RWPE2 (cell line): ENCODE results near the gene MED26.

ENCODE experiments used
- ATAC-seq: fragments of 200-7000 bp; cut with Tn5 transposase; 3 replicates; pipeline ENCODE4 v1.9.1; 2021; ENCODE audit warnings: low read depth
- DNase-seq: peaks from one replicate; pipeline ENCODE4 v3.0.0-alpha.2; 2020; ENCODE audit warnings: low spot score
- H3K27ac ChIP-seq: fragments of 450-650 bp; 2 replicates; pipeline ENCODE4 v1.5.1; 2017; ENCODE audit warnings: mild to moderate bottlenecking; ENCODE audit not compliant: poor library complexity, severe bottlenecking
- H3K27me3 ChIP-seq: fragments of 250-450 bp; sonication (Bioruptor Pico); 2 replicates; pipeline ENCODE4 v1.5.1; 2021; ENCODE audit warnings: mild to moderate bottlenecking, moderate library complexity; ENCODE audit not compliant: insufficient read depth, poor library complexity, severe bottlenecking
- H3K36me3 ChIP-seq: fragments of 250-450 bp; sonication (Bioruptor Pico); 2 replicates; pipeline ENCODE4 v1.5.1; 2020; ENCODE audit warnings: low read depth, mild to moderate bottlenecking, moderate library complexity
- H3K4me1 ChIP-seq: fragments of 250-450 bp; sonication (Bioruptor Pico); 2 replicates; pipeline ENCODE4 v1.5.1; 2021; ENCODE audit warnings: mild to moderate bottlenecking, moderate library complexity; ENCODE audit not compliant: insufficient read depth, poor library complexity, severe bottlenecking
- H3K4me3 ChIP-seq: fragments of 250-450 bp; sonication (Bioruptor Pico); 2 replicates; pipeline ENCODE4 v1.5.1; 2021; ENCODE audit warnings: mild to moderate bottlenecking, moderate library complexity; ENCODE audit not compliant: severe bottlenecking
- H3K9me3 ChIP-seq: fragments of 250-450 bp; sonication (Bioruptor Pico); 2 replicates; pipeline ENCODE4 v1.5.1; 2021; ENCODE audit warnings: mild to moderate bottlenecking, moderate library complexity; ENCODE audit not compliant: severe bottlenecking
- TF ChIP-seq, protein P1 (sequence below): fragments of 450-650 bp; IDR thresholded peaks from one replicate; pipeline ENCODE4 v1.5.1; 2017; ENCODE audit warnings: mild to moderate bottlenecking, moderate library complexity; ENCODE audit not compliant: poor library complexity, severe bottlenecking

MED26 gene

GRCh38 chr19:16660763-16661479 lies 32.9 kb upstream of the MED26 start, which contains the start of gene TMEM38A:
TSS of gene TMEM38A (plus strand) at chr19:16661139. CDS start at chr19:16661218, 79 bp downstream.
- Histone ChIP-seq H3K9me3 (no peaks in the 10 kb centered on the region), H3K4me1 (no peaks in the 10 kb centered on the region), H3K4me3 (peak within 1 kb of the TSS; percentile 69), H3K27me3 (no peaks in the 10 kb centered on the region), H3K36me3 (peaks cover 28% of the 10 kb centered on the region), H3K27ac (peak within 1 kb of the TSS; percentile 63)
- TF ChIP-seq, protein P1, sequence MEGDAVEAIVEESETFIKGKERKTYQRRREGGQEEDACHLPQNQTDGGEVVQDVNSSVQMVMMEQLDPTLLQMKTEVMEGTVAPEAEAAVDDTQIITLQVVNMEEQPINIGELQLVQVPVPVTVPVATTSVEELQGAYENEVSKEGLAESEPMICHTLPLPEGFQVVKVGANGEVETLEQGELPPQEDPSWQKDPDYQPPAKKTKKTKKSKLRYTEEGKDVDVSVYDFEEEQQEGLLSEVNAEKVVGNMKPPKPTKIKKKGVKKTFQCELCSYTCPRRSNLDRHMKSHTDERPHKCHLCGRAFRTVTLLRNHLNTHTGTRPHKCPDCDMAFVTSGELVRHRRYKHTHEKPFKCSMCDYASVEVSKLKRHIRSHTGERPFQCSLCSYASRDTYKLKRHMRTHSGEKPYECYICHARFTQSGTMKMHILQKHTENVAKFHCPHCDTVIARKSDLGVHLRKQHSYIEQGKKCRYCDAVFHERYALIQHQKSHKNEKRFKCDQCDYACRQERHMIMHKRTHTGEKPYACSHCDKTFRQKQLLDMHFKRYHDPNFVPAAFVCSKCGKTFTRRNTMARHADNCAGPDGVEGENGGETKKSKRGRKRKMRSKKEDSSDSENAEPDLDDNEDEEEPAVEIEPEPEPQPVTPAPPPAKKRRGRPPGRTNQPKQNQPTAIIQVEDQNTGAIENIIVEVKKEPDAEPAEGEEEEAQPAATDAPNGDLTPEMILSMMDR: no peak
- peak; percentile 38 for ATAC-seq
- DNase-seq: no peak

- ATAC-seq (peak; percentile 98), DNase-seq (peak; percentile 98)
- Histone ChIP-seq H3K36me3 (peaks cover 34% of the 10 kb centered on the region), H3K9me3 (no peaks in the 10 kb centered on the region), H3K4me1 (no peaks in the 10 kb centered on the region), H3K27ac (peak within 1 kb of the TSS; percentile 63), H3K27me3 (no peaks in the 10 kb centered on the region), H3K4me3 (peak within 1 kb of the TSS; percentile 69)
- TF ChIP-seq, protein P1: peak; percentile 54
Measured at GRCh38 chr19:16659832-16660708, 32.1 kb upstream of the MED26 start, which contains the start of gene SMIM7. TSS of gene SMIM7 (minus strand) at chr19:16660144. CDS start at chr19:16660110, 34 bp downstream.

DNA sequence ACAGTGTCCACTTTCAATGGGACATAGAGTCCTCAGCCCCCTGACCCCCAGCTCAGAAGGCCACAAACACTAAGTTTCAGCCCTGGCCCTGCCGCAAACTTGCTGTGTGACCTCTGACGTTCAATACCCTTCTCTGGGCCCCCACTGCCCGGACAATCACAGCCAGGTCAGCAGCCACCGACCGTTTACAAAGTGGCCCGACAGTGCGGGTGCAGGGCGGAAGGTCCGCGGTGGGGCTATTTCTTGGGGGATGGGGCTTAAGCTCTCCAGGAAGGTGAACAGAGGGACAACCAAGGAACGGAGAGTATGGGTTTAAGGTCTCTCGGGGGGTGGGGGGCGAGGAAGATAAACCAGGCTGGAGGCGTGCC lies 31.4 kb upstream of the MED26 start:
- DNase-seq: no peak
- Histone ChIP-seq H3K27ac (peak overlapping the region; percentile 63), H3K9me3 (no peaks in the 10 kb centered on the region), H3K4me3 (peak overlapping the region; percentile 69), H3K27me3 (no peaks in the 10 kb centered on the region), H3K36me3 (peaks cover 41% of the 10 kb centered on the region), H3K4me1 (no peaks in the 10 kb centered on the region)
- TF ChIP-seq, protein P1: no peak
- ATAC-seq: no peak

DNA sequence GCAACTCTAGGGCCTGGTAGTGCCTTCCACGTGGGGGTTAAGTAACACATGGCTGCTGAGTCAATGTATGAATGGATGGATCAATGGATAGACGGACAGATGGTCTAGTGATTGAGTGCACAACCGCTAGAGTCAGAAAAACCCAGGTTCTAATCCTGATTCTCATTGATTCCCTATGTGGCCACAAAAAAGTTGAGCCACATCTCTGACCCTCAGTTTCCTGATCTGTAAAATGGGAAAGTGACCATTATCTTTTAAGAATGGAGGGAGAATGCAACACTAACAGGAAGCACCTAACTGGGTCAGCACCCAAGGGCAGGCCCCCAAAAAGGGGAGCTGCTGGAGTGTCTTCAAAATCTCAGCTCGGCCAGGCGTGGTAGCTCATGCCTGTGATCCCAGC lies 29.4 kb upstream of the MED26 start:
- ATAC-seq (no peak), DNase-seq (no peak)
- no peak overlapping the region for H3K27ac ChIP-seq
- no peak overlapping the region for H3K4me3 ChIP-seq
- H3K36me3 ChIP-seq: peaks cover 61% of the 10 kb centered on the region
- no peaks in the 10 kb centered on the region for H3K27me3 ChIP-seq
- H3K4me1 ChIP-seq: no peaks in the 10 kb centered on the region
- TF ChIP-seq, protein P1: no peak
- H3K9me3 ChIP-seq: no peaks in the 10 kb centered on the region
